Aorta (tissue), 5 donors: ENCODE results near the gene NAA60. TPM values are rescaled to one million over a fixed set of nuclear protein-coding genes. Genes with fewer than 3 reads are reported as not detected.

ENCODE experiments used
- ATAC-seq: fragments of 200-7000 bp; cut with Tn5 transposase; one replicate; pipeline ENCODE4 v1.9.1; 2022; ENCODE audit warnings: moderate library complexity; ENCODE audit not compliant: low FRiP score
- DNase-seq, 2 donors: peaks; one replicate each; pipeline ENCODE4 v3.0.0-alpha.2; 2020
- H3K27ac ChIP-seq, 2 donors: one replicate each; pipeline ENCODE4 v1.5.1; 2013; ENCODE audit warnings: low read length in 2 of 2, mild to moderate bottlenecking in 2 of 2, moderate library complexity in 2 of 2, control low read depth in 1 of 2, inconsistent platforms in 1 of 2, low read depth in 1 of 2
- H3K27me3 ChIP-seq, 2 donors: one replicate each; pipeline ENCODE4 v1.6.1; 2013; ENCODE audit warnings: control low read depth in 1 of 2, low read length in 1 of 2, mild to moderate bottlenecking in 1 of 2, moderate library complexity in 1 of 2; ENCODE audit not compliant: insufficient read depth in 2 of 2, control insufficient read depth in 1 of 2
- H3K36me3 ChIP-seq, 2 donors: one replicate each; pipeline ENCODE4 v1.6.1; 2013; ENCODE audit warnings: control low read depth in 1 of 2, low read length in 1 of 2, mild to moderate bottlenecking in 1 of 2; ENCODE audit not compliant: insufficient read depth in 2 of 2, control insufficient read depth in 1 of 2
- H3K4me1 ChIP-seq, 2 donors: one replicate each; pipeline ENCODE4 v1.6.1; 2013; ENCODE audit warnings: low read length in 2 of 2, control low read depth in 1 of 2, mild to moderate bottlenecking in 1 of 2, moderate library complexity in 1 of 2; ENCODE audit not compliant: insufficient read depth in 2 of 2, control insufficient read depth in 1 of 2
- H3K4me3 ChIP-seq, 2 donors: one replicate each; pipeline ENCODE4 v1.5.1; 2013; ENCODE audit warnings: low read length in 2 of 2, control low read depth in 1 of 2, mild to moderate bottlenecking in 1 of 2
- H3K9me3 ChIP-seq: one replicate; pipeline ENCODE4 v1.6.1; 2013; ENCODE audit warnings: mild to moderate bottlenecking, low read length; ENCODE audit not compliant: control insufficient read depth
- WGBS, 2 donors: extraction: QIAGEN DNeasy Blood & Tissue Kit; methylation state at CpG; one replicate each; pipeline ENCODE4 v1.1.7; 2013; 5-methylcytosine and 5-hydroxymethylcytosine counted together
- intact Hi-C, 2 donors: fragments of 100-400 bp; cut with DNase I; formaldehyde crosslinking; loops; one replicate each; pipeline versions ENCODE4 v1.14.2 to v1.15.0; 2022
- polyA plus RNA-seq, 2 donors: library from polyadenylated mRNA; stranded (reverse); fragments of 200-250 nt; gene quantifications; one replicate each; pipeline ENCODE4 v1.2.3, GENCODE V29; 2013
- total RNA-seq, 2 donors: library from RNA; stranded (reverse); fragmentation: NEBNext Ultra II Directional; extraction: Animal tissue kit (Norgen Biotek cat#: 25700); gene quantifications; one replicate each; pipeline ENCODE4 v1.2.1, GENCODE V29; 2021
- donor health status: healthy with polysubstance abuse.
- donor health status: Bipolar disorder and iron deficiency.
- donor health status: DM: no; HTN: no; CAD: no.
- donor health status: DM: no; HTN: no; CAD: no.
- donor health status: DM: yes; HTN: yes; CAD: no.

Gene NAA60
- total and polyA plus RNA-seq, 4 donors, result 20.2 to 47.5 (median 35.7) TPM

- 90 to 93% methylated on average over 13 of the region's 13 CpGs for WGBS, 2 donors
- intact Hi-C loops, result no loop called here
- no peak for ATAC-seq
- no peak for DNase-seq
- Histone ChIP-seq H3K9me3 (no peaks in the 10 kb centered on the region), H3K36me3 (peaks cover 0 to 5% of the 10 kb centered on the region in 2 donors), H3K27ac (no peak overlapping the region), H3K27me3 (no peaks in the 10 kb centered on the region), H3K4me3 (no peak overlapping the region), H3K4me1 (no peaks in the 10 kb centered on the region)
These were observed 66.0 kb downstream of the NAA60 start for GRCh38 chr16:3509470-3509928.

DNA sequence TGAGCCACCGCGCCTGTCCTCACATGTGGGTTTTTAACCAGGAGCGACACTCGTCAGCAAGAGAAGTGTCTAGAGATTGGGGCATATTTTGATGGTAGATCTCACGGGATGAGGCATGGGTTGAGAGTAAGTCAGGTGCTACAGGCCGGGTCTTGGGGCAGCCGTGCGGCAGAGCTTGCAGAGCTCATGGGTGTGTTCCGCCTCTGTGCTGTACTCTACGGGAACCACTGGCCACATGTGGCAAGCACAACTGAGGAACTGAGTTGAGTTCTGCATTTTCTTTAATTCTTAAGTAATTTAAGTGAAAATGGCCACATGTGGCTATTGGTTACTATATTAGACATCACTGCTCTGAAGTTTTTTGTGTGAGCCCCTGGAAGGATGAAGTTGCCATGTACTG lies 66.9 kb downstream of the NAA60 start:
- Histone ChIP-seq H3K4me3 (no peak overlapping the region), H3K9me3 (no peaks in the 10 kb centered on the region), H3K36me3 (peaks cover 0 to 5% of the 10 kb centered on the region in 2 donors), H3K27me3 (no peaks in the 10 kb centered on the region), H3K27ac (no peak overlapping the region), H3K4me1 (no peaks in the 10 kb centered on the region)
- DNase-seq (peak in 1 of 2 donors; percentile 27), ATAC-seq (no peak)
- intact Hi-C loops, result no loop called here
- 94 to 96% methylated on average over 10 of the region's 10 CpGs for WGBS, 2 donors

- no peak for ATAC-seq
- Histone ChIP-seq H3K4me1 (no peaks in the 10 kb centered on the region), H3K27me3 (no peaks in the 10 kb centered on the region), H3K27ac (no peak overlapping the region), H3K36me3 (peaks cover 0 to 5% of the 10 kb centered on the region in 2 donors), H3K4me3 (no peak overlapping the region), H3K9me3 (no peaks in the 10 kb centered on the region)
- WGBS, 2 donors, result 94 to 95% methylated on average over 23 of the region's 23 CpGs
- DNase-seq, result peak in 1 of 2 donors; percentile 46
- intact Hi-C loops, result no loop called here
These were observed 68.1 kb downstream of the NAA60 start for GRCh38 chr16:3511286-3512180.

DNA sequence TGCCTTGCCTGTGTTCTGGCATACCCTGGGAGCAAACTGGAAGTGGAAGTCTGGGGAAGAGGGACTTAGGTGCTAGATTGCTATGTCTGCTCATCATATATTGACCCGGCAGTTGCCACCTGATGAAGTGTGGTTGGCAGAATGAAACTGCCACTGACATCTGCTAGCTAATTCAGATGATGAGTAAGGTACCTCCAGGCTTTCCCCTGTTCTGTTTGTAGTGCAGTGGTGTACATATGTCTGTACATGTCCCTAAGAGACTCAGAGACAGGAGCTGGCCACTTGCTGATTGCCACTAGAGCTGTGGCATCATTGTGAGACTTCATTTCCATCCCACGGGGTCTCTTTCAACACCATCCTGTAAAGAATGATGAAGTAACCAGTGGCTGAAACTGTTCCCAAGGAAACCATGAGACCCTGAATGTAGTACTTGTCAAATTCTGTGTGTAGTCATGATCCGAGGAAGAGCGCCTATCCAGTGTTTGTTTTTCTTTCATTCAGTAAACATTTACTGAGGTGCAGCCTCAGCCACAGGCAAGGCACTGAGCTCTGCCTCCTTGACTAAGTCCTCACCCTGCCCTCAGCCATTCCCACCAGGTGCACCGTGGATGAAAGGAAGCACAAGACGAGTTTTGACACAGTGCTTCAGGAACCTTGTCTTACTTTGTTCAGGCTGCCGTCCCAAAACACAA lies 70.6 kb downstream of the NAA60 start:
- Histone ChIP-seq H3K36me3 (peaks cover 0 to 6% of the 10 kb centered on the region in 2 donors), H3K9me3 (no peaks in the 10 kb centered on the region), H3K4me1 (no peaks in the 10 kb centered on the region), H3K27ac (no peak overlapping the region), H3K4me3 (no peak overlapping the region), H3K27me3 (no peaks in the 10 kb centered on the region)
- WGBS, 2 donors, result 72 to 82% methylated on average over 7 of the region's 7 CpGs
- ATAC-seq (no peak), DNase-seq (no peak)
- intact Hi-C loops, result no loop called here

DNA sequence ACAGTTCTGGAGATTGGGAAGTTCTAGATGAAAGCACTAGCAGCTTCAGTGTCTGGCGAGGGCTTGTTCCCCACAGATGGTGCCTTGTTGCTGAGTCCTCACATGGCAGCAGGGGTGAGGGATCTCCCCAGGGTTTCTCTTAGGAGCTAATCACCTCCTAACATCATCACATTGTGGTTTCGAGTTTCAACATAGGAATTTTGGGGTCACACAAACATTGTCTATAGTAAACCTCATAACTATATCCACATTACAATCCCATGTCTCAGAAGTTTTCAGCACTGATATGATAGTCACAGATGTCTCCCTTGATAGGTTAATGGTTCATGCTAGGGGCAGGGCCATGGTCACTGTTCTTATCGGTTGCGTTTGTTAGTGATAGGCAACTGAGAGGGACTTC lies 71.1 kb downstream of the NAA60 start:
- ATAC-seq (no peak), DNase-seq (no peak)
- H3K4me1 ChIP-seq, result no peaks in the 10 kb centered on the region
- intact Hi-C loops, result no loop called here
- peaks cover 0 to 4% of the 10 kb centered on the region in 2 donors for H3K36me3 ChIP-seq
- no peak overlapping the region for H3K27ac ChIP-seq
- 92% methylated on average over 4 of the region's 4 CpGs for WGBS, 2 donors
- H3K27me3 ChIP-seq, result no peaks in the 10 kb centered on the region
- no peak overlapping the region for H3K4me3 ChIP-seq
- no peaks in the 10 kb centered on the region for H3K9me3 ChIP-seq

GRCh38 chr16:3515897-3516296 lies 72.4 kb downstream of the NAA60 start:
- H3K9me3 ChIP-seq, result no peaks in the 10 kb centered on the region
- ATAC-seq, result no peak
- intact Hi-C loops, result no loop called here
- no peaks in the 10 kb centered on the region for H3K4me1 ChIP-seq
- WGBS, 2 donors, result 89 to 90% methylated on average over 4 of the region's 4 CpGs
- peaks cover 0 to 4% of the 10 kb centered on the region in 2 donors for H3K36me3 ChIP-seq
- no peaks in the 10 kb centered on the region for H3K27me3 ChIP-seq
- no peak overlapping the region for H3K4me3 ChIP-seq
- DNase-seq, result no peak
- H3K27ac ChIP-seq, result no peak overlapping the region

DNA sequence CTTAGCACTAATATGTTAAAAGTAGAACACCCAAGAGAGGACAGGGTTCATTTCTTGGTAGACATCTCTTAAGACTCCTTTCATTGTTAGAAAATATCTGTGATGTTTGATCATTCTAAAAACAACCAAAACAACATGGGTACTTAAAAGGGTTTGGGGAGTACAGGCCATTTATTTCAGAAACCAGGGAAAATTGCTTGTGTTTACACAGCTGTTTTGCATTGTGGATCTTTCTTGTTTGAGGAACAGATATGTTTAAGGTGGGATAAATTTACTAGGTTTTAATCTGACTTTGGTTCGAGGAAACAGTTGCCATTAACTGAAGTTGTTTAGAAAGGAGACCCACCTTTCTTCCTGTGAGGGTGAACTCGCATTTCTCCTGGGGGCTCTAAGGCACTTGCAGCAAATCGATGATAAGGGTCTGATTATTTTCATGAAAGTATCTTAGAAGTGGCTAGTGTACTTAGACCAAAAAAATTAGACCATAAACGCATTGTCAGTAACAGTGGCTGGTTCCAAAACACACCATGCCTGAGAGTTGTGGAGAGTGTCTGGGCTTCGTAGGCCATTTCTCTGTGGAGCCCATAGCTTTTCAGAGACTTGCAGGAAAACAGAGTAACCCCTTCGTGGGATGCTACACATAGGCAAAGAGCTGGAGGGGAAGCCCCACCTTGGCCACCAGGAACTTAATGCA lies 75.0 kb downstream of the NAA60 start:
- Histone ChIP-seq H3K4me3 (no peak overlapping the region), H3K27me3 (no peaks in the 10 kb centered on the region), H3K36me3 (peaks cover 0 to 7% of the 10 kb centered on the region in 2 donors), H3K4me1 (no peaks in the 10 kb centered on the region), H3K9me3 (no peaks in the 10 kb centered on the region), H3K27ac (no peak overlapping the region)
- ATAC-seq (no peak), DNase-seq (no peak)
- WGBS, 2 donors, result 57 to 68% methylated on average over 6 of the region's 6 CpGs
- intact Hi-C loops, result no loop called here

DNA sequence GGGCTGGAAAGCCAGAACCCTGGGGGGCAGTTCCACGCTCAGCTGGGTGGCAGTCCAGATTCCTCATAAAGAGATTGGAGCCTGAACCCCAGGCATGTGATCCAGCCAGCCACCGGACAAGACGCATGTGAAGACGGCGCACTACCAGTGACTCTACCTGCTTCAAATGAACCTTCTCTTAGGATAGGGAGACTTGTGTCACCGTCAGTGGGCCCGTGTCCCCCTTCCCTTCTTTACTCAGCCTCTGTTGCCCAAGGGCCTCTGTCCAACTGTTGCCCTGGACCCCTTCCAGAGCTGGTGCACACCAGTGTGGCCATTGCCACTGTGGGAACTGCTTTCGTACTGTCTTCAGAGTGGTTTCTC lies 75.5 kb downstream of the NAA60 start:
- intact Hi-C loops, result no loop called here
- WGBS, 2 donors, result 81 to 92% methylated on average over 8 of the region's 8 CpGs
- H3K4me3 ChIP-seq, result no peak overlapping the region
- peaks cover 0 to 7% of the 10 kb centered on the region in 2 donors for H3K36me3 ChIP-seq
- DNase-seq (no peak), ATAC-seq (no peak)
- H3K9me3 ChIP-seq, result no peaks in the 10 kb centered on the region
- H3K4me1 ChIP-seq, result no peaks in the 10 kb centered on the region
- H3K27me3 ChIP-seq, result no peaks in the 10 kb centered on the region
- H3K27ac ChIP-seq, result no peak overlapping the region
